Measurements from ENCODE around the gene LDLRAD4. TPM values are rescaled to one million over a fixed set of nuclear protein-coding genes. Genes with fewer than 3 reads are reported as not detected.
A peak's percentile ranks its signal among the peaks of the same experiment; 100 is the strongest.

LDLRAD4 gene
- polyA plus RNA-seq, 3 donors from 2014 or later: 4.8 to 11.3 (median 9.6) TPM

- H3K4me1 Mint-ChIP-seq: no peaks in the 10 kb centered on the region
- H3K36me3 Mint-ChIP-seq: no peaks in the 10 kb centered on the region
- no peak for DNase-seq
- peaks cover 2 to 3% (median 3%) of the 10 kb centered on the region in 3 donors for H3K27me3 Mint-ChIP-seq (ENCODE audit: low read depth in 3 of 3)
- H3K9me3 Mint-ChIP-seq: no peaks in the 10 kb centered on the region
- no peak overlapping the region for H3K4me3 Mint-ChIP-seq
- H3K27ac Mint-ChIP-seq: no peak overlapping the region
Observed at GRCh38 chr18:13272416-13272815, 53.9 kb downstream of the LDLRAD4 start.

DNA sequence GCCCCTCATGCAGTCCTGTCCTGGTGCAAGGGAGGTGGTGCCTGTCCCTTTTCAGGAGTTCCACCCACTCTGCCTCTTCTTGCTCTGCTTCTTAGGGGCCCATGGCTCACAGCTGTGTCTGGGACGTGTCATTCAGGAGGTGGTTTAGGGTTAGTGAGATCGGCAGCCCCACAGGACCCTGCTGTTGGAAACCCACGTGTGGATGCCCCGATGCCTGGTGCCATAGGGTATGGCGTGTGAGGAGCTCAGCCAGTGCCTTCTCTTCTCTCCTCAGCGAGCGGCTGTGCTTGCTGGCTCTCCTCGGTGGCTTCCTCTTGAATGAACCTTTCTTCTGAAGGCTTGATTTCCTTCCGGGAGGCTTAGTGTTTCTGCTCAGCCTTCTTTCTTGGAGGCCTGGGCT, 55.2 kb downstream of the LDLRAD4 start:
- H3K4me3 Mint-ChIP-seq: no peak overlapping the region
- H3K27me3 Mint-ChIP-seq (ENCODE audit: low read depth in 3 of 3): peaks cover 2 to 3% (median 3%) of the 10 kb centered on the region in 3 donors
- no peaks in the 10 kb centered on the region for H3K4me1 Mint-ChIP-seq
- DNase-seq: no peak
- no peaks in the 10 kb centered on the region for H3K36me3 Mint-ChIP-seq
- H3K9me3 Mint-ChIP-seq: no peaks in the 10 kb centered on the region
- no peak overlapping the region for H3K27ac Mint-ChIP-seq

- Mint-ChIP-seq H3K9me3 (no peaks in the 10 kb centered on the region), H3K27me3 (ENCODE audit: low read depth in 3 of 3) (peaks cover 2 to 3% (median 2%) of the 10 kb centered on the region in 3 donors), H3K27ac (no peak overlapping the region), H3K4me1 (no peaks in the 10 kb centered on the region), H3K4me3 (no peak overlapping the region), H3K36me3 (no peaks in the 10 kb centered on the region)
- DNase-seq: no peak
Observed at GRCh38 chr18:13275075-13275474, 56.5 kb downstream of the LDLRAD4 start.

- Mint-ChIP-seq H3K9me3 (no peaks in the 10 kb centered on the region), H3K27me3 (ENCODE audit: low read depth in 3 of 3) (peaks cover 2 to 3% (median 2%) of the 10 kb centered on the region in 3 donors), H3K4me3 (no peak overlapping the region), H3K27ac (no peak overlapping the region), H3K36me3 (no peaks in the 10 kb centered on the region), H3K4me1 (no peaks in the 10 kb centered on the region)
- DNase-seq: no peak
Observed at GRCh38 chr18:13276530-13277520, 58.3 kb downstream of the LDLRAD4 start.

DNA sequence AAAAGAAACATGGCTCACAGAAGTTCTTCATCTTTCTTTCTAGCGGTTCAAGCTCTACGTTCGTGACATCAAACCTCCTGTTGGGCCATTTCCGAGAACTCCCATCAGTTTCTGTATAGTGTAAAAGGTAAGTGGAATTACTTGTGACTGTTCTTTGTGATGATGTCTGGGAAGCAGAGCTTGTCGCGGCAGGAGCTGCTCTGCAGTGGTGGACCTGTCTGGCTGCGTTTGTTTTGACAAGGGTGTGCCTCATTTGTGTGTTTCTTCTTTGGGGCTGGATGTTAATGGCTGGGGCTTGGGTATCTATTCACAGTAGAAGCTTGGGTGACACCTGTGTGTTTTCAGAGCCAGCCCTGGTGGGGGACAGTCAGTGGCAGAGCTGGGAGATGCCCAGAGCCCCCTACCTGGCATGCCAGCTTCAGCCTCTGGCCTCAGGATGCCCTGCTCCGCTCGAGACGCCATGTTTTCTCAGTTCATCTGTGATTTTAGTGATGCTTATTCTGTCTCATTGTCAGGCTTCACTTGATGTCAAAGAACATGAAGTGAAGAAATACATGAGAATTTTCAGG, 59.6 kb downstream of the LDLRAD4 start:
- H3K27ac Mint-ChIP-seq: no peak overlapping the region
- no peaks in the 10 kb centered on the region for H3K9me3 Mint-ChIP-seq
- H3K4me1 Mint-ChIP-seq: no peaks in the 10 kb centered on the region
- no peaks in the 10 kb centered on the region for H3K36me3 Mint-ChIP-seq
- H3K27me3 Mint-ChIP-seq (ENCODE audit: low read depth in 3 of 3): peaks cover 0 to 2% (median 0%) of the 10 kb centered on the region in 3 donors
- no peak overlapping the region for H3K4me3 Mint-ChIP-seq
- DNase-seq: no peak

- H3K36me3 Mint-ChIP-seq: no peaks in the 10 kb centered on the region
- H3K4me3 Mint-ChIP-seq: no peak overlapping the region
- H3K4me1 Mint-ChIP-seq: no peaks in the 10 kb centered on the region
- no peak for DNase-seq
- H3K9me3 Mint-ChIP-seq: no peaks in the 10 kb centered on the region
- no peak overlapping the region for H3K27ac Mint-ChIP-seq
- peaks cover 0 to 2% (median 0%) of the 10 kb centered on the region in 3 donors for H3K27me3 Mint-ChIP-seq (ENCODE audit: low read depth in 3 of 3)
Observed at GRCh38 chr18:13279181-13280069, 60.9 kb downstream of the LDLRAD4 start.

DNA sequence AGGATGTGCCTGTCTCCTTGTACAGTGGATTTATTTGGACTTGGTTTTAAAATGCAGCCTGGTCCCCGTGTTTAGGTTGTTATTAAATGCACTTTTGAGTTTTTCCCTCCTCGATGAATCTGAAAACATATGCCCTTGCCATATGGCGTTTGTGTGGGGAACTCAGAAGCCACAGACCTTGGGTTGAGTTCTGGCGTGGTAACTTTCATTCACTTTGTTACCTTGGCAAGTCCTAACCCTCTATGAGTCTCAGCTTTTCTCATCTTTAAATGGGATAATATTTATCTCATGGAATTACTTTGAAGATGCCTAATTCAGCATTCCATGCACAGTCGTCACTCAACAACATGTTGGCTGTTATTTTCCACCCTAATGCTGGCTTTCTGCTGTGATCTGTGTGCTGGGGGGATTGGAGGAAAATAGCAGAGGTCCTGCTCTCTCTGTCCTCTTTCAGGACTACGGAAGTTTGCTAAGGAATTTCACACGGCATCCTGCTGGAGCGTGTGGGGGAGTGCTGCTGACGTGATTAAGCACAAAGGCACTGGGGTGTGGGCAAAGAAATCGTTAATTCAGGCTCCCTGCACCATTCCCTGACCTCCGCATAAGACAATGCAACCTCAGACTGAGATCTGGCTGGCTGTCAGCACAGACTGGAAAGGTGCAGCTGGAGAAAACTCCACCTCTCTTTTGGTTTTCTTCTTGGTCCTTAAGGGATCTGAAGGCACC, 61.7 kb downstream of the LDLRAD4 start:
- no peak overlapping the region for H3K4me3 Mint-ChIP-seq
- H3K36me3 Mint-ChIP-seq: no peaks in the 10 kb centered on the region
- no peak for DNase-seq
- H3K27ac Mint-ChIP-seq: peak overlapping the region in 1 of 6 donors; percentile 40
- no peaks in the 10 kb centered on the region for H3K4me1 Mint-ChIP-seq
- H3K27me3 Mint-ChIP-seq (ENCODE audit: low read depth in 3 of 3): peaks cover 0 to 5% (median 2%) of the 10 kb centered on the region in 3 donors
- peaks cover 0 to 2% (median 0%) of the 10 kb centered on the region in 6 donors for H3K9me3 Mint-ChIP-seq

GRCh38 chr18:13281406-13281805, 62.8 kb downstream of the LDLRAD4 start:
- DNase-seq: no peak
- Mint-ChIP-seq H3K27ac (no peak overlapping the region), H3K9me3 (peaks cover 0 to 2% (median 0%) of the 10 kb centered on the region in 6 donors), H3K27me3 (ENCODE audit: low read depth in 3 of 3) (peaks cover 0 to 7% (median 3%) of the 10 kb centered on the region in 3 donors), H3K4me1 (no peaks in the 10 kb centered on the region), H3K4me3 (no peak overlapping the region), H3K36me3 (no peaks in the 10 kb centered on the region)

- H3K36me3 Mint-ChIP-seq: no peaks in the 10 kb centered on the region
- no peaks in the 10 kb centered on the region for H3K4me1 Mint-ChIP-seq
- H3K27me3 Mint-ChIP-seq (ENCODE audit: low read depth in 3 of 3): peaks cover 0 to 7% (median 1%) of the 10 kb centered on the region in 3 donors
- H3K4me3 Mint-ChIP-seq: no peak overlapping the region
- peaks cover 0 to 2% (median 0%) of the 10 kb centered on the region in 6 donors for H3K9me3 Mint-ChIP-seq
- H3K27ac Mint-ChIP-seq: no peak overlapping the region
- no peak for DNase-seq
Observed at GRCh38 chr18:13283746-13284145, 65.2 kb downstream of the LDLRAD4 start.

- Mint-ChIP-seq H3K27ac (no peak overlapping the region), H3K4me1 (no peaks in the 10 kb centered on the region), H3K9me3 (peaks cover 0 to 2% (median 0%) of the 10 kb centered on the region in 6 donors), H3K4me3 (peak overlapping the region in 1 of 5 donors; percentile 46), H3K27me3 (ENCODE audit: low read depth in 3 of 3) (peaks cover 0 to 7% (median 1%) of the 10 kb centered on the region in 3 donors), H3K36me3 (no peaks in the 10 kb centered on the region)
- no peak for DNase-seq
Observed at GRCh38 chr18:13284330-13285027, 65.9 kb downstream of the LDLRAD4 start.

- DNase-seq: no peak
- no peak overlapping the region for H3K4me3 Mint-ChIP-seq
- no peaks in the 10 kb centered on the region for H3K4me1 Mint-ChIP-seq
- peaks cover 0 to 2% (median 0%) of the 10 kb centered on the region in 6 donors for H3K9me3 Mint-ChIP-seq
- no peaks in the 10 kb centered on the region for H3K36me3 Mint-ChIP-seq
- no peak overlapping the region for H3K27ac Mint-ChIP-seq
- peaks cover 0 to 7% (median 1%) of the 10 kb centered on the region in 3 donors for H3K27me3 Mint-ChIP-seq (ENCODE audit: low read depth in 3 of 3)
Observed at GRCh38 chr18:13285874-13286273, 67.3 kb downstream of the LDLRAD4 start.

DNA sequence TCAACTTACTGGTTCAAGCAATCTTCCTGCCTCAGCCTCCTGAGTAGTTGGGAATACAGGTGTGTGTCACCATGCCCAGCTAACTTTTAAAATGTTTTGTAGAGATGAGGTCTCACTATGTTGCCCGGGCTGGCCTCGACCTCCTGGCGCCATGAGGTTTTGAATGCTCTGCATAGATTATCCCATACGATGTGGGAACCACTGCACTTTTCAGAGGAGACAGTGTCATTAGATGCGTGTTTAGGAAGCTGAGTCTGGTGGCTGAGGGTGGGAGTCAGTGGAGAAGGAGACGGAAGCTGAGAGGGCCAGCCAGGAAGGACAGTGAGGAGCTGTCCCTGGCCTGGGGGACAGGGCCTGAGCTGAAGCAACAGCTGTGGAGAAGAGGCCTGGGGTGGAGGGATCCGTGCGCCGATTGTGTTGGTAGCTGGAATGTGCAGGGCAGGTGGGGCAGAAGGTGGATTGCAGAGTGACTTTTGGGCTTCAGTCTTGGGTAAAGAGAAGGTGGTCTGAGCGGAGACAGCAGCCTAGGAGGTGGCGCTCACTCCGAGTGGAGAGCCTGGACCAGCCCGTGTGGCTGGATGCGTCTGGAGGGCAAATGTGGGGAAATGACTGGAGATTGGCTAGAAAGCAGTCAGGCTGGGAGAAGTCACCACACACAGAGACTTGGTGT, 68.0 kb downstream of the LDLRAD4 start:
- no peak overlapping the region for H3K27ac Mint-ChIP-seq
- no peaks in the 10 kb centered on the region for H3K4me1 Mint-ChIP-seq
- no peaks in the 10 kb centered on the region for H3K36me3 Mint-ChIP-seq
- peaks cover 0 to 7% (median 1%) of the 10 kb centered on the region in 3 donors for H3K27me3 Mint-ChIP-seq (ENCODE audit: low read depth in 3 of 3)
- DNase-seq: no peak
- H3K4me3 Mint-ChIP-seq: no peak overlapping the region
- H3K9me3 Mint-ChIP-seq: peaks cover 0 to 2% (median 0%) of the 10 kb centered on the region in 6 donors

Data from immature natural killer cell (primary cell).